ENCODE results near the gene LNPEP.

LNPEP gene

DNA sequence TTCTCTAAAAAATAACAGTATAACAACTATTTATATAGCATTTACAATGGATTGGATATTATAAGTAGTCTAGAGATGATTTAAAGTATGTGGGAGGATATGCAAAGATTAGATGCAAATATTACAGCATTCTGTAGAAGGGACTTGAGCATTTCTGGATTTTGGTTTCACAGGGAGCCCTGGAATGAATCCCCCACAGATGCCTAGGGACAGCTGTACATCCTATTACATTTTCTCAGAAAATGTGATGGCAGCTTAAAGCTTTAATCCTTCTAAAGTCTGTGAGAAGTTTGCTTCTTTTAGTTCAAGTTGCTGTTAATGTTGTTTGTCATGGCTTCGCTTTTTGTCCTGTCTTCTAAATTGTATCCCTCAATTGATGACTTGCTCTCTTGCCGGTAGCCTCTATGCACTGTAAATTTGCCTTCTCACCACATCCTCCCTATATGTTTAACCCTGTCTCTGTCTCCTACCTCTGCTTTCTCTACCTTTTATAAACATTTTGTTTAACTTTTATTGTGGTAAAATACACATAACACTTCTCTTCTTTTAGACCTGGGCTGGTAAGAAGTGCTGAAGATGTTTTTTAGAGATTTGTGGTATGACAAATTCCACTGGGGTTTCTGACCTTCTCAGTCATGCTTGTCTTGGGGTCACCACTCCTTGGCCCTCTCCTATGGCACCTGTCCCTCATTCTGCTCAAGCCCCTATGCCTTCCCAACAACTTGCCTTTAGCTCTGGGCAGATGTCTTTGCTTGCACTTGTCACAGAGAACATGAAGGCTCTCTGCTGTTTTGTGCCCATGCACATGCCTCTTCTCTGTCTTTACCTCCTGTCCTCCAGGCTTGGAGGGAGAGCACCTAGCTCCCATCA, 37.9 kb downstream of the LNPEP start:
- Histone ChIP-seq H3K4me3 (ENCODE audit: low read length) (no peak overlapping the region), H2AFZ (ENCODE audit: low read depth, low read length) (no peak overlapping the region), H3K4me1 (ENCODE audit: insufficient read depth, low read length) (peaks cover 6% of the 10 kb centered on the region), H3K9me3 (ENCODE audit: low read length) (no peaks in the 10 kb centered on the region), H3K27me3 (ENCODE audit: insufficient read depth, low read length) (no peaks in the 10 kb centered on the region), H3K36me3 (ENCODE audit: insufficient read depth, low read length) (no peaks in the 10 kb centered on the region)

DNA sequence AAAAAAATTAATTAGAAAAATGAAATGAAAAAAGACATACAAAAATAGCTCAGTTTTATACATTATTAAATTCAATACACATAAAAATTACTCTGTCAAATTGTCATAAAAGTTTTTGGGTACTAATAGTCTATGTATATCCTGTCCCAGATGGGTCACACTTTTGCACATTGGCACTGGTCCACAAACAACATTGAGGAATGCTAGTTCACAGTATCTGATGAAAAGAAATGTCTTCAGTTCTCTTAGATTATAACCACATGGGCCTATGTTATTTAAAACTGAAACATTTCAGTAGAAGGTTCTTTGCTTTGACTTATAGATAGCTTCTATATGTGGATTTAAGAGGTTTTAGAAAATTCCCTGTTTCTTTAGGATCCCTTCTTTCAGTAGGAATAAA, 39.8 kb downstream of the LNPEP start:
- no peaks in the 10 kb centered on the region for H3K9me3 ChIP-seq (ENCODE audit: low read length)
- H3K36me3 ChIP-seq (ENCODE audit: insufficient read depth, low read length), result peaks cover 15% of the 10 kb centered on the region
- no peak overlapping the region for H3K4me3 ChIP-seq (ENCODE audit: low read length)
- H2AFZ ChIP-seq (ENCODE audit: low read depth, low read length), result no peak overlapping the region
- peaks cover 5% of the 10 kb centered on the region for H3K4me1 ChIP-seq (ENCODE audit: insufficient read depth, low read length)
- H3K27me3 ChIP-seq (ENCODE audit: insufficient read depth, low read length), result no peaks in the 10 kb centered on the region

DNA sequence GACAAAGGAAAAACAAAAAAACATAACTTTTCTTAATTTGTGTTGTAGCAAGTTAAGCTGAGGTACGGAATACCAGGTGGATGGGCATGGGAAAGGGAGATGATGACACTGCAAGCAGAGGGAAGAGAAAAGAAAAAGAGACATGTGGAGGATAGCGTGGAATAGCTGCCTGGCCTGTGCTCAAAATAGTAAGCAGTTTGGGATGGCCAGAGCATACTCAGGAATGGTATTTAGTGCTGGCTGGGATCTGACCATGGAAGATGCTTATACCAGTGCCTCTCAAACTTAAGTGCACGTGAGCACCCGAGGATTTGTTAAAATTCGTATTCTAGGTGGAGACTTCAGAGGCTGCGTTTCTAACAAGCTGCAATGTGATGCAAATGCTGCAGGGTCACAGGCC, 41.3 kb downstream of the LNPEP start:
- Histone ChIP-seq H3K27me3 (ENCODE audit: insufficient read depth, low read length) (no peaks in the 10 kb centered on the region), H3K9me3 (ENCODE audit: low read length) (no peaks in the 10 kb centered on the region), H3K36me3 (ENCODE audit: insufficient read depth, low read length) (peaks cover 15% of the 10 kb centered on the region), H2AFZ (ENCODE audit: low read depth, low read length) (no peak overlapping the region), H3K4me3 (ENCODE audit: low read length) (no peak overlapping the region), H3K4me1 (ENCODE audit: insufficient read depth, low read length) (peaks cover 5% of the 10 kb centered on the region)

DNA sequence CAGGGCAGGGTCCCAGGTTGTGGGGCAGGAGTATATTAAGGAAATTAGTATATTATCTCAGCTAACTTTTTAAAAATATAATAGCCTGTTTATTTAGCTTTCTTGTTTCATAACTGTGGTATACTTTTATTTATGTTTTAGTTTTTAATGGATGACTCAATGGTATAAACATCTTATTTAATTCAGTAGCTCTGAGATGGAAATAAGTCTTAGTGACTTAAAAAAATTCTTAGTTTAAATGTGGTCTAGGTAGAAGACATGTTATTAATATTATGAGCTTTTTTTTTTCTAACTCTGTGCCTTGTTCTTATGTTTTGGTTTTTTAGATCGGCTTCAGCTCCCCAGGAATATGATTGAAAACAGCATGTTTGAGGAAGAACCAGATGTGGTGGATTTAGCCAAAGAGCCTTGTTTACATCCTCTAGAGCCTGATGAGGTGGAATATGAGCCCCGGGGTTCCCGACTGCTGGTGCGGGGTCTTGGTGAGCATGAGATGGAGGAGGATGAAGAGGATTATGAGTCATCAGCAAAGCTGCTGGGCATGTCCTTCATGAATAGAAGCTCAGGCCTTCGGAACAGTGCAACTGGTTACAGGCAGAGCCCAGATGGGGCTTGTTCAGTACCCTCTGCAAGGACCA, 43.1 kb downstream of the LNPEP start:
- Histone ChIP-seq H3K36me3 (ENCODE audit: insufficient read depth, low read length) (peaks cover 15% of the 10 kb centered on the region), H3K27me3 (ENCODE audit: insufficient read depth, low read length) (no peaks in the 10 kb centered on the region), H3K4me3 (ENCODE audit: low read length) (no peak overlapping the region), H2AFZ (ENCODE audit: low read depth, low read length) (no peak overlapping the region), H3K4me1 (ENCODE audit: insufficient read depth, low read length) (peaks cover 5% of the 10 kb centered on the region), H3K9me3 (ENCODE audit: low read length) (no peaks in the 10 kb centered on the region)

DNA sequence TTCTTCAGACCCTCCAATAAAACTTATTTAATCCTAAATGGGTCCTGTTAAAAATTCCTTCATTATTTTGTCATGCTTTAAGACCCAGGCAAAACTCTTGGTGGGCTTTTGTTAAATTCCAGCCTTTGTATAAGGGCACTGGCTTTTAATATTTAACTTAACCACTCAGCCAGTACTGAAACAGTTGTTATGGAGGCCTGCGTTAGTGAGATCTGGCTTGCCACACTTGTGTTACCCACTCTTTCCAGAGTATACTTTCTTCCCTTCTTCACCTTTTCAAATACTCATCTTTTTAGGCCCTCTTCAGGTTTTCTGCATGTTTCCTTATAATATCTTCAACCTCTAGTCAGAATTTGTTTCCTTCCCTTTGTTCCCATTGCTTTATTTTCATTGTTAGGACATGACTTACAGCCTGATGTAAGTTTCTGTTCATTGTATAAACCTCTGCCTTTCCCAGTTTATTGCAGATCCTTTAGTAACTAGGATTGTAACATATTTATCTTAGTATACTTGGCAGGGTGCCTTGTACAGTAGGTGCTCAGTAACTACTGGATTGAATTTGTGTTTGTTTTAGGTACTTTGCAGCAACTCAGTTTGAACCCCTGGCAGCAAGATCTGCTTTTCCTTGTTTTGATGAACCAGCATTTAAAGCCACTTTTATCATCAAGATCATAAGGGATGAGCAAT, 48.8 kb downstream of the LNPEP start:
- no peak overlapping the region for H3K4me3 ChIP-seq (ENCODE audit: low read length)
- H3K36me3 ChIP-seq (ENCODE audit: insufficient read depth, low read length), result peaks cover 15% of the 10 kb centered on the region
- no peaks in the 10 kb centered on the region for H3K9me3 ChIP-seq (ENCODE audit: low read length)
- H3K4me1 ChIP-seq (ENCODE audit: insufficient read depth, low read length), result no peaks in the 10 kb centered on the region
- no peak overlapping the region for H2AFZ ChIP-seq (ENCODE audit: low read depth, low read length)
- H3K27me3 ChIP-seq (ENCODE audit: insufficient read depth, low read length), result no peaks in the 10 kb centered on the region

DNA sequence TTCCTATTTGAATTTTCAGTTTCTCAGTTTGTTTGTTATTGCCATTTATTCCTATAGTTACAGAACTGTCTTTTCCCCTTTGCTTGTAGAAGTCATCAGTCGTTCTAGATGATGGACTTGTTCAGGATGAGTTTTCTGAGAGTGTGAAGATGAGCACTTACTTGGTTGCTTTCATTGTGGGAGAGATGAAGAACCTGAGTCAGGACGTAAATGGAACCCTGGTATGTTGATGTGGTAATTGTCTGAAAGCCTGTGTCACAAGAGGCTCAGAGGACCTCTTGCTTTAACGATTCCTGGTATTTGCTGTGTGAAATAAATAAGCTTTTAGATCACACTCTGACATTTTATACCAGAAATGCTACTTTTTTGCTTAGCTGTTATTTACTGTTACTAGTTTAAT, 50.6 kb downstream of the LNPEP start:
- H3K4me3 ChIP-seq (ENCODE audit: low read length), result no peak overlapping the region
- H3K27me3 ChIP-seq (ENCODE audit: insufficient read depth, low read length), result no peaks in the 10 kb centered on the region
- no peak overlapping the region for H2AFZ ChIP-seq (ENCODE audit: low read depth, low read length)
- no peaks in the 10 kb centered on the region for H3K4me1 ChIP-seq (ENCODE audit: insufficient read depth, low read length)
- H3K9me3 ChIP-seq (ENCODE audit: low read length), result no peaks in the 10 kb centered on the region
- H3K36me3 ChIP-seq (ENCODE audit: insufficient read depth, low read length), result peaks cover 11% of the 10 kb centered on the region

DNA sequence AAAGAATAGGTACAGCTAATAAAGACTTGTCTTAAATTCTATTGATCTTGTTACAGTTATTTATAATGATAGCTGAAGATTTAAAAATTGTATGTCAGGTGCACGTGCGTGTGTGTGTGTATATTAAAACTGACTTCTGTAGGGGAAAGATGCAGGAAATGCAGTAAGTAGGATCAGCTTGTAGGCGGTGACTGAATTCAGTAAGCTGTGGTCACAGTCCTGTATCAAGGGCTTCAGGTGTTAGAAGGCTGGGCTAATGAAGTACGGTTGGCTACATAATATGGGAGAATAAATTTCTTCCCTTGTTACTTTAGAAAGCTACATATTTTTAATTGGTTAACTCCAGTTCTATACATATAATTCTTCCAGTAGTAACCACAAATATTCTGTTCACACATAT, 54.2 kb downstream of the LNPEP start:
- no peaks in the 10 kb centered on the region for H3K4me1 ChIP-seq (ENCODE audit: insufficient read depth, low read length)
- no peak overlapping the region for H2AFZ ChIP-seq (ENCODE audit: low read depth, low read length)
- H3K27me3 ChIP-seq (ENCODE audit: insufficient read depth, low read length), result no peaks in the 10 kb centered on the region
- H3K4me3 ChIP-seq (ENCODE audit: low read length), result no peak overlapping the region
- H3K36me3 ChIP-seq (ENCODE audit: insufficient read depth, low read length), result peaks cover 11% of the 10 kb centered on the region
- H3K9me3 ChIP-seq (ENCODE audit: low read length), result no peaks in the 10 kb centered on the region

DNA sequence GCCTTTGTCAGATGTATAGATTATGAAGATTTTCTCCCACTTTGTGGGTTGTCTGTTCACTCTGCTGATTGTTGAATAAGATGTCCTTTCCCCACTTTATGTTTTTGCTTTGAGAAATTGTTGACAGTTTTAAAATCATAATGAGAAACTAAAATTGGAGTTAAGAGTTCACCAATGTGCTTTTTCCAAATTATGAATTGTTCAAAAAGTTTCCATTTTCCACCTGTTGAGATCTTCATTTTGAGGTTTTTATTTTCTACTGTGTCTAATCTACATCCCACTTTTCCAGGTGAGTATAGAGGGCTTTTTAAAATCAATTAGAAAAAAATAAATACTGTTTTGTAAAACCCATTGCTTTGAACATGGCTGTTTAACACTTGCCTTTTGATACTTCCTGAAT, 55.8 kb downstream of the LNPEP start:
- peaks cover 6% of the 10 kb centered on the region for H3K36me3 ChIP-seq (ENCODE audit: insufficient read depth, low read length)
- no peaks in the 10 kb centered on the region for H3K4me1 ChIP-seq (ENCODE audit: insufficient read depth, low read length)
- no peak overlapping the region for H3K4me3 ChIP-seq (ENCODE audit: low read length)
- no peak overlapping the region for H2AFZ ChIP-seq (ENCODE audit: low read depth, low read length)
- H3K27me3 ChIP-seq (ENCODE audit: insufficient read depth, low read length), result no peaks in the 10 kb centered on the region
- H3K9me3 ChIP-seq (ENCODE audit: low read length), result no peaks in the 10 kb centered on the region

DNA sequence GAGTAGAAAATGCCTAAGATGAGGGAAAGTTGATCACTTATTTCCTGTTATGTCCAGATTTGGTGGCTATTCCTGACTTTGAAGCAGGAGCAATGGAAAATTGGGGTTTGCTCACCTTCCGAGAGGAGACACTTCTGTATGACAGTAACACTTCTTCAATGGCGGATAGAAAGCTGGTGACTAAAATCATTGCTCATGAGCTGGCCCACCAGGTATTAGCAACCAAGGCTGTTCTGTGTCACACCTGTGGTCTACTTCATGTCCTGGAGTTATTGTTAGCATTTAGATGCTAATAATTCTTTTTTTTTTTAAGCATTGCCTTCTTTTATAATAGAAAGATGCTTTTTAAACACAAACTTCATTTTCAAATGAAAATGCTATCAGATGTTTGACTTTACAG, 57.9 kb downstream of the LNPEP start:
- no peaks in the 10 kb centered on the region for H3K4me1 ChIP-seq (ENCODE audit: insufficient read depth, low read length)
- H3K27me3 ChIP-seq (ENCODE audit: insufficient read depth, low read length), result no peaks in the 10 kb centered on the region
- no peak overlapping the region for H2AFZ ChIP-seq (ENCODE audit: low read depth, low read length)
- H3K9me3 ChIP-seq (ENCODE audit: low read length), result no peaks in the 10 kb centered on the region
- H3K36me3 ChIP-seq (ENCODE audit: insufficient read depth, low read length), result peaks cover 9% of the 10 kb centered on the region
- H3K4me3 ChIP-seq (ENCODE audit: low read length), result no peak overlapping the region

DNA sequence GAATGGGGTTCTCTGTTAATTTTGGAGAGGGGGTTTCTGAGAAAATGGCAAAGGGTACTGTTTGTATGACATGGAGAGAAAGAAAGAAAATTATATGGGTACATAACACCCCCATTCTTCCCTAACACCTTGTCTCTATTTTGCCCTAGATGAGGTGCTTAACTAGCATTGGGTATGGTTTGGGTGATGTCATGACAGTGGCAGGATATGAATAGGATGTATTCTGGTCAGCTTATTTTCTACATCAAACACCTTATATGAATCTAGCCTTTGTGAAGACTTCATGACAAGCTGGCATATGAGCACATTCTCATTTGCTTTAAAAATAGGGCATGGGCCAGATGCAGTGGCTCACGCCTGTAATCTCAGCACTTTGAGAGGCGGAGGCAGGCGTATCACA, 58.6 kb downstream of the LNPEP start:
- Histone ChIP-seq H3K9me3 (ENCODE audit: low read length) (no peaks in the 10 kb centered on the region), H2AFZ (ENCODE audit: low read depth, low read length) (no peak overlapping the region), H3K4me1 (ENCODE audit: insufficient read depth, low read length) (no peaks in the 10 kb centered on the region), H3K27me3 (ENCODE audit: insufficient read depth, low read length) (no peaks in the 10 kb centered on the region), H3K36me3 (ENCODE audit: insufficient read depth, low read length) (peaks cover 9% of the 10 kb centered on the region), H3K4me3 (ENCODE audit: low read length) (no peak overlapping the region)

DNA sequence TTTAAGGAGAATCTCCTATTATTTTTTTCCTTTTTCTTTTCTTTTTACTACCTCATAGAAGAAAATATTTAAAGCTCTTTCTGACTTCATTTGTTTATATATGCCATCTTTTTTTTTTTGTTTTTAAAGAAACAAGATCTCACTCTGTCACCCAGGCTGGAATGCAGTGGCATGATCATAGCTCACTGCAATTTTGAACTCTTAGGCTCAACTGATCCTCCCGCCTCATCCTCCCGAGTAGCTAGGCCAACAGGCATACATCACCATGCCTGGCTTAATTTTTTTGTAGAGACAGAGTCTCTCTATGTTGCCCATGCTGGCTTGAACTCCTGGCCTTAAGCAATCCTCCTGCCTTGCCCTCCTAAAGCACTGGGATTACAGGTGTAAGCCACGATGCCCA, 59.5 kb downstream of the LNPEP start:
- no peak overlapping the region for H3K4me3 ChIP-seq (ENCODE audit: low read length)
- H3K27me3 ChIP-seq (ENCODE audit: insufficient read depth, low read length), result no peaks in the 10 kb centered on the region
- peaks cover 12% of the 10 kb centered on the region for H3K36me3 ChIP-seq (ENCODE audit: insufficient read depth, low read length)
- H3K4me1 ChIP-seq (ENCODE audit: insufficient read depth, low read length), result no peaks in the 10 kb centered on the region
- H2AFZ ChIP-seq (ENCODE audit: low read depth, low read length), result no peak overlapping the region
- H3K9me3 ChIP-seq (ENCODE audit: low read length), result no peaks in the 10 kb centered on the region

DNA sequence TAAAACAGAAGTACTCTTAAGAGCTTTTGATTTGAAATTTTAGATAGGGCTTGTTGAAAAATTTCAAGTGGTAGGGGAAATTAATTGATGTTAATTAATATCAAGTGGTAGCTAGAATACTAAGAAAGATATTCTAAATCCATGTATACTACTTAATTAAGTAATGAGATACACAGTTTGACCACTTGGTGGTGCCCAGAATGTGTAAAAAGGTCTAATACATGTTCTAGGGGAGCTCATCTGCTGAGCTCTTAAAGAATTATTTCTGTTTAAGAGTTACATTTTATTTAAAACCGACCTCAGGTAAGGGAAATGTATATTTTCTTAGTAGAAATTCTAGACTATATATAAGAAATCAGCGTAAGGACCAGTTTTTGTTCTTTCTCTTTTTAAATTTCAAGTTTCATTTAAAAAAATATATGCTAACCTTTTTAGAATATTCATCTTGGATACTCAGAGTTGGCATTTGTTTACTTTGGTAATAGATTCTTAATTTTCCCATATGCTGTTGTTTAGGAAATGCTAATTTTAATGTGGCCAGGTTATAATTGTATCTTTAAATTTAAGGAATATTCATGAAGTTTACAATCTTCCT, 61.5 kb downstream of the LNPEP start:
- no peaks in the 10 kb centered on the region for H3K9me3 ChIP-seq (ENCODE audit: low read length)
- H3K27me3 ChIP-seq (ENCODE audit: insufficient read depth, low read length), result no peaks in the 10 kb centered on the region
- H3K4me1 ChIP-seq (ENCODE audit: insufficient read depth, low read length), result no peaks in the 10 kb centered on the region
- no peak overlapping the region for H2AFZ ChIP-seq (ENCODE audit: low read depth, low read length)
- peaks cover 9% of the 10 kb centered on the region for H3K36me3 ChIP-seq (ENCODE audit: insufficient read depth, low read length)
- H3K4me3 ChIP-seq (ENCODE audit: low read length), result no peak overlapping the region

DNA sequence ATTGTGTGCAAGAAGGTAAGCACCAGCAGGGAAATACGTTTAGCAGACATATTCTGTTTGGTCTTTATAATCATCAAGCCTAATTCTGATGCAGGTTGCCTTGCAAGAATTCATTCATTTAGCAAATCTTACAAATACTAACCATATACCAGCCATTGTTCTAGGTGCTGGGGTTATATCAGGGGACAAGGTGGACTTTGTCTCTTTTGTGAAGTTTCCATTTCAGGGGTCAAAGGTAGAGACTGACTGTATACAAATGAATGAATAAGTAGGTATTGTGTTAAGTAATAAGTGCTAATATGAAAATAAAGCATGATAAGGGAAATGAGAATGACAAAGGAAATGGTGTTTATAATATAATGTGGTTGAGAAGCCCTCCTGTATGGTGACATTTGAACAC, 64.0 kb downstream of the LNPEP start:
- H3K27me3 ChIP-seq (ENCODE audit: insufficient read depth, low read length), result no peaks in the 10 kb centered on the region
- H2AFZ ChIP-seq (ENCODE audit: low read depth, low read length), result no peak overlapping the region
- no peaks in the 10 kb centered on the region for H3K4me1 ChIP-seq (ENCODE audit: insufficient read depth, low read length)
- no peaks in the 10 kb centered on the region for H3K9me3 ChIP-seq (ENCODE audit: low read length)
- H3K4me3 ChIP-seq (ENCODE audit: low read length), result no peak overlapping the region
- peaks cover 12% of the 10 kb centered on the region for H3K36me3 ChIP-seq (ENCODE audit: insufficient read depth, low read length)

Data from neuron (in vitro differentiated cells).